Activated naive CD4-positive, alpha-beta T cell treated with anti-CD3 and anti-CD28 coated beads, Interleukin-2, amount 50 U/mL, for 16 hours (primary cell): ENCODE results near the gene IQGAP1.

Experiments
- DNase-seq: peaks from one replicate; pipeline ENCODE4 v3.0.0-alpha.2; 2020

IQGAP1 gene

GRCh38 chr15:90442423-90442822 is 54.4 kb downstream of the IQGAP1 start:
- no peak for DNase-seq

- no peak for DNase-seq
Measured at GRCh38 chr15:90449206-90449735, 61.2 kb downstream of the IQGAP1 start.

DNA sequence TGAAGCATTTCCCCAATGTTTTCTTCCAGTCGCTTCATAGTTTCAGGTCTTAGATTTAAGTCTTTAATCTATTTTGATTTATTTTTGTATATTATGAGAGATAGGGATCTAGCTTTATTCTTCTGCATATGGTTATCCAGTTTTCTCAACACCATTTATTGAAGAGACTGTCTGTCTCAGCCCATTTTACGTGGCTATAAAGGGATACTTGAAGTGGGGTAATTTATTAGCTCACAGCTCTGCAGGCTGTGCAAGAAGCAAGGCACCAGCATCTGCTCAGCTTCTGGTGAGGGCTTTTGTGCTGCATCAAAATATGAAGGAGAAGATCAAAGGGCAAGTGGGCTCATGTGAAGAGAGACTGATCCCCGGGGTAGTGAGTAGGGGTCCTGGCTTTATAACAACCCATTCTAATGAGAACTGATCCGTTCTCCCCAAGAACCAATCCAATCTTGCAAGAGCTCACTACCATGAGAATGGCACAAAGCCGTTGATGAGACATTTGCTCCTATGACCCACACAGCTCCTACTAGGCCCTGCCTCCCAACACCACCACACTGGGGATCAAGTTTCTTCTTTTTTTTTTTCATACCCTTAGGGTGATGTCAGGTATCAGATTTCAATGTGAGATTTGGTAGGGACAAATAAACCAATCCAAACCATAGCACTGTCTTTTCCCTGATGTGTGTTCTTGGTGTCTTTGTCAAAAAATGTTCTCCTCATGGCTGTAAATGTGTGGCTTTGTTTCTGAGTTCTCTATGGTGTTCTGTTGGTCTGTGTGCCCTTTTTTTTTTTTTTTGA is 63.2 kb downstream of the IQGAP1 start:
- no peak for DNase-seq

GRCh38 chr15:90456236-90456635 is 68.2 kb downstream of the IQGAP1 start:
- DNase-seq: no peak

- DNase-seq: no peak
Measured at GRCh38 chr15:90458061-90458460, 70.0 kb downstream of the IQGAP1 start.

- no peak for DNase-seq
Measured at GRCh38 chr15:90459368-90459767, 71.3 kb downstream of the IQGAP1 start.

- no peak for DNase-seq
Measured at GRCh38 chr15:90460142-90460824, 72.2 kb downstream of the IQGAP1 start.

GRCh38 chr15:90463381-90463780 is 75.3 kb downstream of the IQGAP1 start:
- no peak for DNase-seq

DNA sequence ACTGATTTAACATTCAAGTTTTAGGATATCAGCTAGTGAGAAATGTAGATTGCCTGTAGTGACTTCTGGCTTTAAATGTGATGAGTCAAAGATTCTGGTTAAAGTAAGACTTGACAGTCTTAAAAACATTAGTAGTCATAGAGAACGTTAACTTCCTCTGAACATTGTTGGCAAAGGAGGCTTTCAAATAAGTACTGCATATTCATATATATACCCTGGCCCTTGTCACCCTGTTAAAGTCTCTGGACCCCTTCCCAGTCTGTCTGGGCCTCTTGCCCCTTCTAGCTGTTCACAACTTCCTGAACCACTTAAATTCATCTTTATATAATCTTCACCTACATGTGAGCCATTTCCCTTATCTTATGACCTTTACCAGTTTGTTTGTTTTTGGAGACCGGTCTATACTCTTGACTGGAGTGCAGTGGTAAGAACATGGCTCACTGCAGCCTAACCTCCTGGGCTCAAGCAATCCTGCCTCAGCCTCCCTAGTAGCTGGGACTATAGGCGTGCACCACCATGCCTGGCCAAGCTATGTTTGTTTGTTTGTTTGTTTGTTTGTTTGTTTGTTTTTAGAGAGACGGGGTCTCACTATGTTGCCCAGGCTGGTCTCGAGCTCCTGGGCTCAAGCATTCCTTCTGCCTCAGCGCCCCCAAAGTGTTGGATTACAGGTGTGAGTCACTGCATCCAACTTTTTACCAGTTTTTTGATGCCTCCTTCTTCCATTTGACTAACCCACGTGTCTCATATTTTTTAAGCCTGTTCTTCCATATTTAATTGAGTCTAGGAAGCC is 77.3 kb downstream of the IQGAP1 start:
- DNase-seq: no peak

GRCh38 chr15:90465930-90466567 is 78.0 kb downstream of the IQGAP1 start:
- no peak for DNase-seq

DNA sequence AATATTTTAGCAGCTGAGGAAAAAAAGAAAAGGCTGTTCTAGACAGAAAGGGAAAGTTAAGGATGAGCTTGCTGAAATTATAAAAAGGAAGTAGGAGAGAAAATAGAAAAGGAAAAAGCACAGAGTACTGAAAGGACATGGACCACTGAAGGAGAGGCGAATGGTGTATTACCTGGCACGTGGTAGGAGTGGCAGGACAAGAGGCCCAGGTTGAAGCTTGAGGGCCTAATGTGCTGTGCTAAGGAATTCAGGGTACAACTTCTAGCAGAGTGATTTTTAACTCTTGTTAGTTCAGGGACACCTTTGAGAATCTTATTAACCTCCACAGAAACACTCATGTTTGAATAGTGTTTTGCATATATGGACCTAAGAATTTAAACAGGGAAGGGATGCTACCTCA is 81.7 kb downstream of the IQGAP1 start:
- DNase-seq: no peak

- no peak for DNase-seq
Measured at GRCh38 chr15:90470453-90470852, 82.4 kb downstream of the IQGAP1 start.

DNA sequence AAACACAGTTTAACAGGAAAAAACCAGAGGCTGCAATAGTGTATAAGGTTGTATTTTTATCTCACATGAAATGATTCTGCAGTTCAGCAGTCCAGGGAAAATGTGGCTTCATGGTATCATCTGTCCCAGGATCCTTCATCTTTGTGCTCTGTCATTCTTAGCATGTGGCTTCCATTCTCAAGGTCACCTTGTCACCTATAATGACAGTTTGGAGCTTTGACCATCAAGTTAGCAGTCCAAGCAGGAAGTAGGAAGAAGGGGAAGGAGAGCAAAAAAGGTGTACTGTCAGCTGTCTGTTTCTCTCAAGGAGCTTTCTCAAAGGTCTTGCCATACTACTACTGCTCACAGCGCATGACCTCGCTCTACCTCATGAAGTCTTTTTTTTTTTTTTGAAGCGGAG is 83.1 kb downstream of the IQGAP1 start:
- DNase-seq: no peak

- DNase-seq: no peak
Measured at GRCh38 chr15:90471769-90472168, 83.7 kb downstream of the IQGAP1 start.

DNA sequence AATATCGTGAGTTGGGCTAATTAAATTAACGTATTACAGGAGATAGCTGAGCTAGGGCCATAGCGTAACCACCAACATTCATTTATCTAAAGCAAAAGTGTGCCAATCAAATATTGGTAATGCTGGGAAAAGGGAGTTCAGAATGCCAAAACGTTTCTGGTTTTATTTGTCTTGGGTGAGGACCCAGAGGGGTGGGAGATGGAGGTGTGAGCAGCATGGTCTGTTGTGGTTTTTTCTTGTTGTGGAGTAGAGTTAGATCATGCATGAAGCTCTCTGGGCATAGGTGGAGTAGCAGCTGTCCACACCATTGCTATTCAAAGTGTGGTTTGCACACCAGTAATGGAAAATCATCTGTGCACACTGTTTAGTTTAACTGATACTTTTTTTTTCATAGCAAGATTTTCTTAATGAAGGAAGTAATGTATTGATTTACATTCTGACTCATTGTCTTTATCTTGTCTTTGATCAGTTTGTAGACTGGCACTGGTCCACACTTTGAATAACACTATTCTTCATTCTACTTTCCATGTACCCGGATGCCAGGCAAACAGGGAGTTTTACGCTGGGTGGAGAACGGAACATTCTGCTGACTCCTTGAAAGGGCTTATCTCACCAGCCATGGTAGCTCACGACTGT is 90.9 kb downstream of the IQGAP1 start:
- no peak for DNase-seq

GRCh38 chr15:90479656-90480055 is 91.6 kb downstream of the IQGAP1 start:
- no peak for DNase-seq

DNA sequence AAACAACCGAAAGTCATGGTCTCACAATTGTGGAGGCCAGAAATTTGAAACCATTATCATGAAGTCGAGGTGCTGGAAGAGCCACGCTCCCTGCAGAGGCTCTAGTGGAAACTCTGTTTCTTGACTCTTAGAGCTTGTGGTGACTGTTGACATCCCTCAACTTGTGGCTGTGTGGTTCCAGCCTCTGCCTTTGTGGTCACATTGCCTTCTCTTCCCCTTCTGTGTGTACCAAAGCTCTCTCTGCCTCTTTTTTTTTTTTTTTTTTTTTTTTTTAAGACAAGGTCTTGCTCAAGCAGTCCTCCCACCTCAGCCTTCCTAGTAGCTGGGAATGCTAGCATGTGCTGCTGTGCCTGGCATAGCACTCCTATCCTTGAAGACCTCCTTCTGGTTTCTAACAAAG is 93.0 kb downstream of the IQGAP1 start:
- DNase-seq: no peak

DNA sequence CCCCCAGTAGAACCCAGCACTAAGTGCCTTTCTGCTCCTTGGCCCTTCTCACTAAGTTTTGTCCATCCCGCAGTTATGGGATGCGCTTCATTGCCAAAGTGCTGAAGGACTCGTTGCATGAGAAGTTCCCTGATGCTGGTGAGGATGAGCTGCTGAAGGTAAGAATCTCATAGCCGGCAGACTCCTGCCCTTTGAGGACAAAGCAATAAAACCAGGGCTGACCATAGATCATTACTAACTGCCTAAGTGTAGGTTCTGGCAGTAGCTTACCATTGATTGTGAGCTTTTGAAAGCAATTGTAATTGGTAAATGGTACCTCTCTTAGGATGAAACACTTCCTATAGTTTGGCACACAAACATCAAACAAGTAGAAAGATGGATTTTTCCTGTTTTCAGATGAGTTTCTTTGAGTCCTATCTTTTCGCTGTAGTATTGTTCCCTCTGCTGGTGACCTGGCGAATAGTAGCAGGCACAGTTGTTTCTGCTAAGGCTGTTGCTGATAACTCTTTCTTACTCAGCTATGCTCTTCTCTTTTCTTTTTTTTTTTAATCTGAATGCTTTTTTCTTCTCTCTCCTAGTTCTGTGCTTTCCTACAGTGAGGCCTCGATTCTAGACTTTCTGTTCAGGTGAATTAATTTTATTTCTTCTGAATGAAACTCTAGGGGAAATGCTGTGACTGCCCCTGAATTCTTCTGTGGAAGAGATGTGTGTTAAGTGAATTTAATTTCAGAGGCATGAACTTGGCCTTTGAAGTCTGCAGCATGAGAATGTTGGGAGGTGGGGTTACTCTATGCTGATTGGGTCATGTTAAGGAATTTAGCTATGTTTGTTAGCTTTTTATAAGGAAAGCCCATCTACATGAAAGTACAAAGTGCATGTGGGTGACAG is 94.3 kb downstream of the IQGAP1 start:
- peak; percentile 49 for DNase-seq

GRCh38 chr15:90483012-90483307 is 94.9 kb downstream of the IQGAP1 start:
- DNase-seq: no peak

GRCh38 chr15:90483637-90484036 is 95.6 kb downstream of the IQGAP1 start:
- no peak for DNase-seq

DNA sequence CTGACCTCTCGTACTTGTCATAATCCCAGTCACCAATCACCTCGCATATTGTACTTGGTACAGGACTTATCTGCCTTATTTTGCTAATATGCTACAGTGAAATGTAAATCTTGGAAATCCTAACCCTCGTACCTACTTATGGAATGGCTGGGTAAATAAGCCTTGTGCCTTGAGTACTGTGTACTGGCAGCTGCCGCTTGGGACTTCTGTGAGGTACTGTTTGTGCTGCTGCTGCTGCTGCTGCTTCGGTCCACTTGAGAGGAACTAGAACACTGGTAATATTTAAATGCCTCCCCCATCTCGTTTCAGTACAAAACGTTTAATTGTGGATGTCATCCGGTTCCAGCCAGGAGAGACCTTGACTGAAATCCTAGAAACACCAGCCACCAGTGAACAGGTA is 99.1 kb downstream of the IQGAP1 start:
- DNase-seq: no peak

DNA sequence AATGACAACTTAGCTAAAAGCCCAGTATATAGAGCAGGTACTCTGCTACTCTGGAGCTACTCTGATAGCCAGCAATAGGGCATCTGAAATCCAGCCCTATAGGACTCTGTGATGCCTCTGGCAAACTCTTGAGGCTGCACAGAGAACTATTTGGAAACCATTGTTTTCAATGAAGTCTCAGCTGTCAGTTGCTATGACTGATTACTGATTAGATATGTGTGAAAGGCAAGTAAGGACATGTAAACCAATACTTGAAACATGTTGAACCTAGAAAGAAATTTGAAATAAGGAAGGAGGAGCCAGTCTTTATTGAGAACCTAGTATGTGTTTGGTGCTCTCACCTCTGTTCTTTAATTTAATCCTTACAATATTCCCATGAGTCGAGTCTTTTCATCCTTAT is 101.5 kb downstream of the IQGAP1 start:
- DNase-seq: no peak
